ENCODE results near the gene NSMF. TPM values are rescaled to one million over a fixed set of nuclear protein-coding genes. Genes with fewer than 3 reads are reported as not detected.

Gene NSMF
- 17.1 and 19.1 TPM in 2 replicates for total RNA-seq (2014; rRNA removed; shearing (Covaris generic))

- peak; percentile 80 for DNase-seq (ENCODE audit: low spot score)
Observed at GRCh38 chr9:137459152-137459600, at the start of gene NSMF. TSS of gene NSMF (minus strand) at chr9:137459334. CDS start at chr9:137459102, 232 bp downstream.

- peak; percentile 76 for DNase-seq (ENCODE audit: low spot score)
Observed at GRCh38 chr9:137506702-137507171, 47.6 kb upstream of the NSMF start.

GRCh38 chr9:137506274-137506673, 47.1 kb upstream of the NSMF start:
- no peak for DNase-seq (ENCODE audit: low spot score)

- DNase-seq (ENCODE audit: low spot score): no peak
Observed at GRCh38 chr9:137505421-137506140, 46.4 kb upstream of the NSMF start.

GRCh38 chr9:137504432-137504777, 45.3 kb upstream of the NSMF start:
- no peak for DNase-seq (ENCODE audit: low spot score)

- DNase-seq (ENCODE audit: low spot score): no peak
Observed at GRCh38 chr9:137502008-137502911, 43.1 kb upstream of the NSMF start.

GRCh38 chr9:137501457-137501856, 42.3 kb upstream of the NSMF start:
- DNase-seq (ENCODE audit: low spot score): no peak

GRCh38 chr9:137500666-137501397, 41.7 kb upstream of the NSMF start:
- no peak for DNase-seq (ENCODE audit: low spot score)

GRCh38 chr9:137499858-137500661, 40.9 kb upstream of the NSMF start:
- no peak for DNase-seq (ENCODE audit: low spot score)

GRCh38 chr9:137499416-137499815, 40.3 kb upstream of the NSMF start:
- no peak for DNase-seq (ENCODE audit: low spot score)

- DNase-seq (ENCODE audit: low spot score): no peak
Observed at GRCh38 chr9:137498720-137499150, 39.6 kb upstream of the NSMF start.

GRCh38 chr9:137497921-137498719, 39.0 kb upstream of the NSMF start:
- DNase-seq (ENCODE audit: low spot score): no peak

GRCh38 chr9:137496601-137497375, 37.7 kb upstream of the NSMF start:
- DNase-seq (ENCODE audit: low spot score): no peak

- DNase-seq (ENCODE audit: low spot score): no peak
Observed at GRCh38 chr9:137494550-137495351, 35.6 kb upstream of the NSMF start.

GRCh38 chr9:137494104-137494544, 35.0 kb upstream of the NSMF start:
- no peak for DNase-seq (ENCODE audit: low spot score)

GRCh38 chr9:137493364-137494103, 34.4 kb upstream of the NSMF start:
- DNase-seq (ENCODE audit: low spot score): no peak

GRCh38 chr9:137492464-137493363, 33.6 kb upstream of the NSMF start:
- DNase-seq (ENCODE audit: low spot score): no peak
